Esophagus squamous epithelium (tissue), 4 donors: ENCODE data around the gene SLC7A14.

Experiments
- POLR2A ChIP-seq, 4 donors: fragments of 450-650 bp; IDR thresholded peaks; one replicate each; pipeline ENCODE4 v1.6.1; 2017; ENCODE audit warnings: antibody characterized with exemption in 4 of 4, mild to moderate bottlenecking in 4 of 4, moderate library complexity in 3 of 4
- TF ChIP-seq, protein P1 (sequence below), 6 experiments: fragments of 450-650 bp in 4 of 6; fragments of 200-600 bp in 2 of 6; sonication (generic) in 2 of 6; IDR thresholded peaks; one replicate each; pipeline ENCODE4 v1.5.1; 2016 to 2019; ENCODE audit warnings: antibody characterized with exemption in 6 of 6, mild to moderate bottlenecking in 4 of 6, moderate library complexity in 4 of 6

GRCh38 chr3:170633573-170633972 is 47.7 kb upstream of the SLC7A14 start:
- TF ChIP-seq, protein P1, sequence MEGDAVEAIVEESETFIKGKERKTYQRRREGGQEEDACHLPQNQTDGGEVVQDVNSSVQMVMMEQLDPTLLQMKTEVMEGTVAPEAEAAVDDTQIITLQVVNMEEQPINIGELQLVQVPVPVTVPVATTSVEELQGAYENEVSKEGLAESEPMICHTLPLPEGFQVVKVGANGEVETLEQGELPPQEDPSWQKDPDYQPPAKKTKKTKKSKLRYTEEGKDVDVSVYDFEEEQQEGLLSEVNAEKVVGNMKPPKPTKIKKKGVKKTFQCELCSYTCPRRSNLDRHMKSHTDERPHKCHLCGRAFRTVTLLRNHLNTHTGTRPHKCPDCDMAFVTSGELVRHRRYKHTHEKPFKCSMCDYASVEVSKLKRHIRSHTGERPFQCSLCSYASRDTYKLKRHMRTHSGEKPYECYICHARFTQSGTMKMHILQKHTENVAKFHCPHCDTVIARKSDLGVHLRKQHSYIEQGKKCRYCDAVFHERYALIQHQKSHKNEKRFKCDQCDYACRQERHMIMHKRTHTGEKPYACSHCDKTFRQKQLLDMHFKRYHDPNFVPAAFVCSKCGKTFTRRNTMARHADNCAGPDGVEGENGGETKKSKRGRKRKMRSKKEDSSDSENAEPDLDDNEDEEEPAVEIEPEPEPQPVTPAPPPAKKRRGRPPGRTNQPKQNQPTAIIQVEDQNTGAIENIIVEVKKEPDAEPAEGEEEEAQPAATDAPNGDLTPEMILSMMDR (IDR thresholded peaks at IDR 0.05) = no peak
- no peak for TF ChIP-seq POLR2A (IDR thresholded peaks at IDR 0.05)
